Caco-2 (cell line): ENCODE results near the gene OR1N2. TPM values are rescaled to one million over a fixed set of nuclear protein-coding genes. Genes with fewer than 3 reads are reported as not detected.
"Not testable (repeated sequence)": the region's sequence is repeated elsewhere in the genome, so short reads cannot be mapped to it uniquely, and the experiment has no call there.

Source experiments
- BruUV-seq: library from RNA; stranded (reverse); fragments of 400-500 nt; replicated peaks from 2 replicates; lab custom pipeline; 2021; lab: Mats Ljungman, UMichigan
- CTCF ChIA-PET: fragments of 300-600 bp; sonication (Branson Sonifier 250); formaldehyde crosslinking; loops from one replicate; lab custom pipeline; 2022; ENCODE audit warnings: antibody characterized with exemption; lab: Charles Lee
- POLR2A ChIA-PET: fragments of 300-600 bp; sonication (Branson Sonifier 250); formaldehyde crosslinking; loops from one replicate; lab custom pipeline; 2022; ENCODE audit warnings: antibody characterized with exemption; lab: Charles Lee
- DNase-seq, 2 experiments: peaks; one replicate each; pipeline versions ENCODE4 v3.0.0 to v3.0.0-alpha.2; 2020 to 2022
- H3K27me3 ChIP-seq: replicated peaks from 2 replicates; pipeline ENCODE4 v1.6.0; 2011; ENCODE audit warnings: low read length; ENCODE audit not compliant: control insufficient read depth, insufficient read depth
- H3K36me3 ChIP-seq: 2 replicates; pipeline ENCODE4 v1.5.1; 2011; ENCODE audit warnings: low read length; ENCODE audit not compliant: control insufficient read depth, insufficient read depth
- H3K4me1 ChIP-seq: fragments of 250-450 bp; sonication (Bioruptor Pico); 2 replicates; pipeline ENCODE4 v1.5.1; 2020; ENCODE audit warnings: mild to moderate bottlenecking
- H3K4me3 ChIP-seq: 2 replicates; pipeline ENCODE4 v1.5.1; 2011; ENCODE audit warnings: low read depth, mild to moderate bottlenecking, control low read depth, low read length
- H3K9me3 ChIP-seq: fragments of 250-450 bp; sonication (Bioruptor Pico); 2 replicates; pipeline ENCODE4 v1.5.1; 2020; ENCODE audit warnings: mild to moderate bottlenecking, moderate library complexity
- H3K27ac Mint-ChIP-seq: one replicate; pipeline ENCODE4 v1.8.0; 2022; ENCODE audit warnings: mixed read lengths; ENCODE audit not compliant: unreplicated experiment
- H3K27me3 Mint-ChIP-seq: one replicate; pipeline ENCODE4 v1.8.0; 2022; ENCODE audit warnings: mixed read lengths; ENCODE audit not compliant: insufficient read depth, unreplicated experiment
- H3K36me3 Mint-ChIP-seq: one replicate; pipeline ENCODE4 v1.8.0; 2022; ENCODE audit warnings: mild to moderate bottlenecking, mixed read lengths; ENCODE audit not compliant: insufficient read depth, unreplicated experiment
- H3K4me1 Mint-ChIP-seq: one replicate; pipeline ENCODE4 v1.8.0; 2022; ENCODE audit warnings: low read depth, mixed read lengths; ENCODE audit not compliant: unreplicated experiment
- H3K4me3 Mint-ChIP-seq: one replicate; pipeline ENCODE4 v1.8.0; 2022; ENCODE audit warnings: mild to moderate bottlenecking, moderate library complexity, mixed read lengths; ENCODE audit not compliant: unreplicated experiment
- H3K9me3 Mint-ChIP-seq: one replicate; pipeline ENCODE4 v1.8.0; 2022; ENCODE audit warnings: mixed read lengths; ENCODE audit not compliant: unreplicated experiment
- intact Hi-C: fragments of 100-400 bp; cut with micrococcal nuclease; formaldehyde crosslinking; loops from one replicate; pipeline ENCODE4 v1.10.0; 2022; ENCODE audit not compliant: unreplicated experiment
- total RNA-seq: library from RNA; stranded (reverse); gene quantifications from 2 replicates; pipeline ENCODE4 v1.2.3, GENCODE V29; 2022
- TF ChIP-seq, protein P1 (sequence below), 2 experiments: fragments of 200-600 bp in 1 of 2; IDR thresholded peaks; 1 replicate in 1 of 2; 2 replicates in 1 of 2; pipeline versions ENCODE4 v1.5.1 to v1.8.0; 2011 to 2022; ENCODE audit warnings: antibody characterized with exemption in 1 of 2, control low read depth in 1 of 2, inconsistent platforms in 1 of 2, low read depth in 1 of 2, low read length in 1 of 2, mild to moderate bottlenecking in 1 of 2, moderate library complexity in 1 of 2; ENCODE audit not compliant: insufficient read depth in 1 of 2, severe bottlenecking in 1 of 2, unreplicated experiment in 1 of 2

Gene OR1N2
- total RNA-seq, 1 experiment from 2014 or later = not detected

GRCh38 chr9:122526602-122527001 lies 26.3 kb upstream of the OR1N2 start:
- peaks cover 6% of the 10 kb centered on the region for H3K4me1 Mint-ChIP-seq
- intact Hi-C loops = no loop called here
- Histone ChIP-seq H3K27me3 (peaks cover 3% of the 10 kb centered on the region; the same call in 1 of the 2 replicates), H3K4me1 (no peaks in the 10 kb centered on the region), H3K36me3 (no peaks in the 10 kb centered on the region), H3K9me3 (no peaks in the 10 kb centered on the region), H3K4me3 (no peak overlapping the region)
- H3K4me3 Mint-ChIP-seq = no peak overlapping the region
- POLR2A ChIA-PET = no interaction called here
- BruUV-seq = no TSS peak
- H3K27ac Mint-ChIP-seq = no peak overlapping the region
- H3K27me3 Mint-ChIP-seq = peaks cover 2% of the 10 kb centered on the region
- H3K36me3 Mint-ChIP-seq = no peaks in the 10 kb centered on the region
- no peaks in the 10 kb centered on the region for H3K9me3 Mint-ChIP-seq
- TF ChIP-seq, protein P1, sequence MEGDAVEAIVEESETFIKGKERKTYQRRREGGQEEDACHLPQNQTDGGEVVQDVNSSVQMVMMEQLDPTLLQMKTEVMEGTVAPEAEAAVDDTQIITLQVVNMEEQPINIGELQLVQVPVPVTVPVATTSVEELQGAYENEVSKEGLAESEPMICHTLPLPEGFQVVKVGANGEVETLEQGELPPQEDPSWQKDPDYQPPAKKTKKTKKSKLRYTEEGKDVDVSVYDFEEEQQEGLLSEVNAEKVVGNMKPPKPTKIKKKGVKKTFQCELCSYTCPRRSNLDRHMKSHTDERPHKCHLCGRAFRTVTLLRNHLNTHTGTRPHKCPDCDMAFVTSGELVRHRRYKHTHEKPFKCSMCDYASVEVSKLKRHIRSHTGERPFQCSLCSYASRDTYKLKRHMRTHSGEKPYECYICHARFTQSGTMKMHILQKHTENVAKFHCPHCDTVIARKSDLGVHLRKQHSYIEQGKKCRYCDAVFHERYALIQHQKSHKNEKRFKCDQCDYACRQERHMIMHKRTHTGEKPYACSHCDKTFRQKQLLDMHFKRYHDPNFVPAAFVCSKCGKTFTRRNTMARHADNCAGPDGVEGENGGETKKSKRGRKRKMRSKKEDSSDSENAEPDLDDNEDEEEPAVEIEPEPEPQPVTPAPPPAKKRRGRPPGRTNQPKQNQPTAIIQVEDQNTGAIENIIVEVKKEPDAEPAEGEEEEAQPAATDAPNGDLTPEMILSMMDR (IDR thresholded peaks at IDR 0.05; ENCODE audit: insufficient read depth in 1 of 2, low read depth in 1 of 2, low read length in 1 of 2, severe bottlenecking in 1 of 2, unreplicated experiment in 1 of 2) = no peak
- DNase-seq = no peak
- CTCF ChIA-PET = no interaction called here

- DNase-seq = no peak
- CTCF ChIA-PET = no interaction called here
- Mint-ChIP-seq H3K36me3 (no peaks in the 10 kb centered on the region), H3K27me3 (peaks cover 2% of the 10 kb centered on the region), H3K4me1 (peaks cover 6% of the 10 kb centered on the region), H3K4me3 (no peak within 1 kb of the TSS), H3K27ac (no peak within 1 kb of the TSS), H3K9me3 (no peaks in the 10 kb centered on the region)
- peaks cover 2% of the 10 kb centered on the region; the same call in 1 of the 2 replicates for H3K27me3 ChIP-seq
- POLR2A ChIA-PET = no interaction called here
- TF ChIP-seq, protein P1 (IDR thresholded peaks at IDR 0.05; ENCODE audit: insufficient read depth in 1 of 2, low read depth in 1 of 2, low read length in 1 of 2, severe bottlenecking in 1 of 2, unreplicated experiment in 1 of 2) = no peak
- intact Hi-C loops = no loop called here
- H3K36me3 ChIP-seq = no peaks in the 10 kb centered on the region
- no peak within 1 kb of the TSS for H3K4me3 ChIP-seq
- no peaks in the 10 kb centered on the region for H3K4me1 ChIP-seq
- H3K9me3 ChIP-seq = no peaks in the 10 kb centered on the region
- BruUV-seq = no TSS peak
Measured at GRCh38 chr9:122527193-122527592, 25.7 kb upstream of the OR1N2 start, which contains the start of gene OR1N1. OR1N1 (minus strand) TSS chr9:122527293; CDS start chr9:122527293, 0 bp downstream.

DNA sequence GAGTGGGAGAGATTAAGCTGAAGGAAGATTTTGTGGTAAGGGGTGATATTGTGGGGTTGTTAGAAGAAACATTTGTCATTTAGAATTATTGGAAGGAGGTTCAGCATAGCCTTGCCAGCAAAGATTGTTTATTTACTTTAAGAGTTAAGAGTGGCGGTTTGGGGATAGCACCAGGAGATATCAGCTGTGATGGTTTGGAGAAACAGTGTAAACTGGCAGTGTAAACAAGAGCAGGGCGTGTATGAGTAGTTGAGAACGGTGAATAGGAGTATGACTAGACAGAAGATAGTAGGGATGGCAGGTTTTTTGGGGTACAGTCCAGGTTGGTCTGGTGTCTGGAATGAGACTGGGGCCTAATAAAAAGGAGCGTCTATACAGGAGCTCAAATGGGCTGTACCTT lies 21.8 kb upstream of the OR1N2 start:
- CTCF ChIA-PET, H3K4me3 Mint-ChIP-seq, H3K4me1 Mint-ChIP-seq, intact Hi-C loops, H3K36me3 ChIP-seq, H3K27ac Mint-ChIP-seq, H3K9me3 Mint-ChIP-seq, H3K9me3 ChIP-seq, H3K4me3 ChIP-seq, BruUV-seq, H3K27me3 Mint-ChIP-seq, H3K4me1 ChIP-seq, H3K36me3 Mint-ChIP-seq, POLR2A ChIA-PET, H3K27me3 ChIP-seq, DNase-seq: not testable (repeated sequence)

DNA sequence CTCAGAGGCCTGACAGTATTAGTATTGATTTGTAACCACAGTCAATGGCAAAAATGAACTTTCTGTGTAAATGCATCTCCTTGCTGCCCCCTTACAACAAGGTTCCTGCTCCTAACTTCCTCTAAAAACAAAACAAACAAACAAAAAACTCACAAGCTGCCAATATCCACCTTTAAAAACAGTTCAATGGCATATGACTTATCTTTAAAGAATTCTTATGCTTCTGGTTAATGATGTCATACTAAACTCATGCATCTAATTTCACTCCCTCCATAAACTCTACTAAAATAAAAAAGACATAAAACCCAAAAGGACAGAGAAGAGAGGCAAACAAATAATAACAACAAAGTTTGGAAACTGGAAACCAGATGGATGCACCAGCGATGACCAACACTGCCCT lies 16.8 kb upstream of the OR1N2 start:
- TF ChIP-seq, protein P1 (IDR thresholded peaks at IDR 0.05; ENCODE audit: insufficient read depth in 1 of 2, low read depth in 1 of 2, low read length in 1 of 2, severe bottlenecking in 1 of 2, unreplicated experiment in 1 of 2) = no peak
- Histone ChIP-seq H3K36me3 (no peaks in the 10 kb centered on the region), H3K9me3 (peaks cover 3% of the 10 kb centered on the region; the same call in 1 of the 2 replicates), H3K27me3 (no peaks in the 10 kb centered on the region), H3K4me1 (no peaks in the 10 kb centered on the region), H3K4me3 (no peak overlapping the region)
- no TSS peak for BruUV-seq
- H3K4me1 Mint-ChIP-seq = peaks cover 3% of the 10 kb centered on the region
- peaks cover 5% of the 10 kb centered on the region for H3K36me3 Mint-ChIP-seq
- ChIA-PET CTCF (no interaction called here), POLR2A (no interaction called here)
- intact Hi-C loops = no loop called here
- H3K4me3 Mint-ChIP-seq = no peak overlapping the region
- H3K27ac Mint-ChIP-seq = no peak overlapping the region
- peaks cover 10% of the 10 kb centered on the region for H3K9me3 Mint-ChIP-seq
- peaks cover 4% of the 10 kb centered on the region for H3K27me3 Mint-ChIP-seq
- no peak for DNase-seq

DNA sequence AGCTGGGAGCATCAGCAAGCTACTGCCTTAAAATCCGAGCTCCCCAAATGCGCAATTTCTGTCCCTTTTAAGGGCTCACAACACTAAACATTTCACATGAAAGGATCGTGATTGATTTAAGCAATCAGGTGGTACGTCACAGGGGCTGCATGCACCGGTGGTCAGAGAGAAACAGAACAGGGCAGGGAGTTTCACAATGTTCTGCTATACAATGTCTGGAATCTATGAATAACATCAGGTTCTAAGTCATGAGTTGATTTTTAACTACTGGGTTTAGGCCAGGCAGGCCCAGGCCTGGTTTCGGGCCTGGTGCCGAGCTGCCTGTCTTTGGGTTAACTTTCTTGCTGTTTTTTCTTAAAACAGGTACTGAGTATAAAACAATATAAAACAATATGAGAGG lies 15.8 kb upstream of the OR1N2 start:
- H3K4me1 ChIP-seq, H3K36me3 Mint-ChIP-seq, DNase-seq, H3K4me3 Mint-ChIP-seq, intact Hi-C loops, H3K9me3 ChIP-seq, H3K4me3 ChIP-seq, H3K36me3 ChIP-seq, BruUV-seq, H3K4me1 Mint-ChIP-seq, H3K27me3 Mint-ChIP-seq, POLR2A ChIA-PET, CTCF ChIA-PET, H3K27me3 ChIP-seq, H3K27ac Mint-ChIP-seq: not testable (repeated sequence)
- peaks cover 10% of the 10 kb centered on the region for H3K9me3 Mint-ChIP-seq
